ENCODE results near the gene DTL.

- TF ChIP-seq CTCF (IDR thresholded peaks at IDR 0.05) (peak in 5 of 6 experiments; percentile 51 to 73 (median 69)), POLR2A (IDR thresholded peaks at IDR 0.05) (no peak)
Measured at GRCh38 chr1:212062832-212063438, 27.4 kb downstream of the DTL start.
